ENCODE data around the gene GNB1.

DNA sequence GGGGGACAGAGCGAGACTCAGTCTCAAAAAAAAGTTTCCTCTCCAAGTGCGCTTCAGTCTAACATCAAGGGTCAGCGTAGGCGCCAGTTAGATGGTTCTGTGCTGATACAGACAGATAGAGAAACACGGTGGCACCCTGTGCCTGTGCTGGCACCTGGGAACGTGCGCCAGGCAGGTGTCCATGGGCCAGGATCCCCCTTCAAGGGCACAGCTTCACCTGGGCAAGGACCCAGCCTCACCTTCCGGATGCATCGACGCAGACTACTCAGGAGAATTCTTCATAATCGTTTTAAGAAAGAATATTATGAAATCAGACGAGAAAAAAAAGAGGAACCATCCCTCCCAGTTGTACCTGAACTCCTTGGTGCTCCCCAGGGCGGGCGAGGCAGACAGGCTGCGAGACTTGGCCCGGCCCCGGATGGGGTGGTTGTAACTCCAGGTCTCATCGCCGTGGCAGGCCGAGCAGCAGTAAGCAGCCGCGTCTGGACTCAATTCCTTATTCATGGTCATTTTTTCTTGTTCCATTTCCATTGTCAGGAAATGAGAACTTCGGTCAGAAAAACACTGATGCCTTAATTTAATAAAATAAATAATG lies 125.9 kb downstream of the GNB1 start:
- TF ChIP-seq, protein P1, sequence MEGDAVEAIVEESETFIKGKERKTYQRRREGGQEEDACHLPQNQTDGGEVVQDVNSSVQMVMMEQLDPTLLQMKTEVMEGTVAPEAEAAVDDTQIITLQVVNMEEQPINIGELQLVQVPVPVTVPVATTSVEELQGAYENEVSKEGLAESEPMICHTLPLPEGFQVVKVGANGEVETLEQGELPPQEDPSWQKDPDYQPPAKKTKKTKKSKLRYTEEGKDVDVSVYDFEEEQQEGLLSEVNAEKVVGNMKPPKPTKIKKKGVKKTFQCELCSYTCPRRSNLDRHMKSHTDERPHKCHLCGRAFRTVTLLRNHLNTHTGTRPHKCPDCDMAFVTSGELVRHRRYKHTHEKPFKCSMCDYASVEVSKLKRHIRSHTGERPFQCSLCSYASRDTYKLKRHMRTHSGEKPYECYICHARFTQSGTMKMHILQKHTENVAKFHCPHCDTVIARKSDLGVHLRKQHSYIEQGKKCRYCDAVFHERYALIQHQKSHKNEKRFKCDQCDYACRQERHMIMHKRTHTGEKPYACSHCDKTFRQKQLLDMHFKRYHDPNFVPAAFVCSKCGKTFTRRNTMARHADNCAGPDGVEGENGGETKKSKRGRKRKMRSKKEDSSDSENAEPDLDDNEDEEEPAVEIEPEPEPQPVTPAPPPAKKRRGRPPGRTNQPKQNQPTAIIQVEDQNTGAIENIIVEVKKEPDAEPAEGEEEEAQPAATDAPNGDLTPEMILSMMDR (conservative IDR thresholded peaks at IDR 0.05 in 1 of 2, IDR thresholded peaks at IDR 0.05 in 1 of 2; ENCODE audit: low read depth in 1 of 2, low read length in 2 of 2) = no peak
- TF ChIP-seq EZH2 (IDR thresholded peaks at IDR 0.05; ENCODE audit: low read length, missing control alignments) = no peak
